ENCODE data around the gene FOXJ3.

DNA sequence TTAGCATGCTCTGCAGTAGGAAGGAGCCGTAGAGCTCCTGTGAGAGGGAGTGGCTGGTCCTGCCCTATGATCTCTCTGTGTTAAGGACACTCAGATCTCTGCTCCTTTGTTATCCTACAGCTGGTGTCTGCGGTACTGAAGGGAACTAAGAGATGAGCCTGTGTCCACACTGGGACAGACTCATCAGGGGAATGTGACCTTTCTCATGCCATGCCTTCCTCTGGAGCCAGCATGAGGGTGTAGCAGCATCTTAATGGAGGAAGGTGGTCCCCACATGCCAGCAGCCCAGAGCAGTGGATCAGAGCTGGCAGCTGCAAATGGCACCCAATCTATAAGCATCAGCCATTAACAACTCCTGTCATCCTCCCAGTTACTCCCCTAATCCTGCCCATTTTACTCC lies 206.5 kb downstream of the FOXJ3 start:
- TF ChIP-seq SUZ12 (IDR thresholded peaks at IDR 0.05) (no peak), LEF1 (IDR thresholded peaks at IDR 0.05; ENCODE audit: borderline replicate concordance) (no peak), BHLHE40 (IDR thresholded peaks at IDR 0.05; ENCODE audit: borderline replicate concordance) (no peak)
